GM19328 (cell line): Measurements from ENCODE around the gene VPS4B.
"Not testable (repeated sequence)": the region's sequence is repeated elsewhere in the genome, so short reads cannot be mapped to it uniquely, and the experiment has no call there.

Experiments
- ATAC-seq: cut with Tn5 transposase; IDR thresholded peaks from one replicate; pipeline ENCODE4 v1.9.1; 2021; ENCODE audit warnings: mild to moderate bottlenecking, moderate library complexity; ENCODE audit not compliant: unreplicated experiment

Gene VPS4B

GRCh38 chr18:63373161-63373560 lies 49.1 kb downstream of the VPS4B start:
- no peak for ATAC-seq

- ATAC-seq = no peak
Measured at GRCh38 chr18:63368611-63369010, 53.7 kb downstream of the VPS4B start.

- ATAC-seq = peak; percentile 86
Measured at GRCh38 chr18:63367053-63367953, 55.0 kb downstream of the VPS4B start, which contains the start of gene KDSR. Gene KDSR, minus strand, starts transcription at chr18:63367206. Its CDS starts 88 bp downstream, at chr18:63367118.

DNA sequence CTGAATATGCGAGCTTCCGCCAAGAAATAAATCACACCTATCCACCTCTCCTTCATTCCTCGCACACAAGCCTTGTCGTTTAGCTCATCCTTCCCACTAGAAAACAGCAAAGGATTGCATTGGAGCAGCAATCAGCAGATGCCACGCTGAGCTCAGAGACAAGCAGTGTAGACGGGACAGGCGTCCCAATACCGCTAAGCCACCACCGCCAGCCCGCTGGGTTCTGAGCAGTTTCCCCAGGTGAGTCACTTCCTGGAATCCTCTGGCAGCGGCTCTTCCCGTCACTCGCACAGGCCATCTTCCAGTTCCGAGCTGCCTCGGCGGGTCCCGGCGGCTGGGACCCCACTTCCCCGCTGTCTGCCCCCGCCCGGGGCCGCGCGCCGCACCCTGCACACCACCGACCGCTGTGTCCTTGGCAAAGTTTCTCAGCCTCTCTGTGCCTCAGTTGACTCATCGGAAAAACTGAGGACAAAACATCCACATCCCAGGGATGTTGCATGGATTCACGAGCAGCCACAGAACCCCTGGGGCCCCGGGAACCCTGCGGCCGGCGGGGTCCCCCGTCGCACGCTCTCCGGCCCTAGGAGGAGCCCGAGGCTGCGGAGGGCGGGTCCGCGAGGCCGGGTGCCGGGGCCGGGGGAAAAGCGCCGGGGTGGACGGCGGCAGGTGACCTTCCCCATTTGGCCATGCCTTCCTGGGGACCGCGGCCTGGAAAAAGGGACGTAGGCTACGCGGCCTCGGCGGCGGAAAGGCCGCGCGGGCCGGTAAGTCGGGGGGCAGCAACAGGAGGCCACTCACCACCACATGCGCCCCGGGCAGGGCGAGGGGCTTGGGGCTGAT lies 55.8 kb downstream of the VPS4B start:
- peak; percentile 27 for ATAC-seq

DNA sequence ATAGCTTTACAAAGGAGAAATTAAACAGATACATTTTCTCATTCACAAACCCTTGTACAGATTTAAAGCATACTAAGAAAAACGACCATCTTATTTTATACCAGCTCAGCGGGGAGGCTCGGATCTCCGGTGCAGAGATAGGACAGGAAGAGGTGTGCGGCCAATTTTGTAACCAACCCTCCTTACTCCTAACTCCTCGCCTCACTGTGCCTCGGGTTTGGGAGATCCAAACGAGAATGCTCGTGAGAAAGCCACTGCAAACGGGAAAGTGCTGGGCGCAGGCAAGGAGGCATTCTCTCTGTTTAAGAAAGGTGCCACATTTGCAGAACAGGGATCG lies 56.4 kb downstream of the VPS4B start:
- ATAC-seq = no peak

DNA sequence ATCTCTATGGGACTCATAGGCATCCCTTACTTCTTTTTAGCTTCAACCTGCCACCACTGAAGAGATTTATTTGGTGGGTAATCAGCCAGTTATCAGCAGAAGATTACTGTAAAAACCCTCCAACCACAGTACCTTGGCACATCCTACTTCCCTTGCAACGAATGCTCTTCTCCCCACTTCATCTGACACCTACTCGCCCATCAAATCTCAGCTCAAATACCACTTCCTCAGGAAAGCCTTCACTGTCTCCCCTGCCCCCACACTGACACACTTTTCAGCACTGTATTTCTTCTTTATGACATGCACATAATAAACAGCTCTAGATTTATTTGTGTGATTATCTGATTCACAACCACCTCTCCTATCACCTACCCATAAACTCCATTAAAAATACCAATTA lies 58.3 kb downstream of the VPS4B start:
- no peak for ATAC-seq

GRCh38 chr18:63363420-63363819 lies 58.9 kb downstream of the VPS4B start:
- not testable (repeated sequence) for ATAC-seq

GRCh38 chr18:63356272-63356896 lies 65.9 kb downstream of the VPS4B start:
- no peak for ATAC-seq

GRCh38 chr18:63350230-63350629 lies 72.0 kb downstream of the VPS4B start:
- no peak for ATAC-seq

- ATAC-seq = peak; percentile 78
Measured at GRCh38 chr18:63348508-63349136, 73.7 kb downstream of the VPS4B start.

GRCh38 chr18:63346480-63347183 lies 75.6 kb downstream of the VPS4B start:
- ATAC-seq = no peak

GRCh38 chr18:63346031-63346430 lies 76.2 kb downstream of the VPS4B start:
- no peak for ATAC-seq

- no peak for ATAC-seq
Measured at GRCh38 chr18:63344918-63345317, 77.4 kb downstream of the VPS4B start.

DNA sequence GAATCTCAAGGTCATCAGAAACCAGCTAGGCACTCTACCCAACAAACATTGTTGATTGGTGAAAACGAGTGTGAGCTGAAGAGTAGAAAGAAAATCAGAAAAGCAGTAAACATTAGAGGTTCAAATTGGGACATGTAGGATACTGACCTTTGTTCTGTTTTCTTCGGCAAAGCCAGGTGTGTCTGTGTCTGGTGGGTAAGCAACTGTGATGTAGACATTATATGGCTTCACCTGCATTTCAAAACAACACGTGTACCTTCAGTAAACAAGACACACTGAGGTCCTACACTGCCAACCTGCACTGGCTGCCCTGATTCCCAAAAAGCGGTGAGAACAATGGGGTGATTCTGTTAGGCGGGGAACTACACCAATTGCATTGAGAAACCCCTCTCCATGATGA lies 78.0 kb downstream of the VPS4B start:
- ATAC-seq = no peak

DNA sequence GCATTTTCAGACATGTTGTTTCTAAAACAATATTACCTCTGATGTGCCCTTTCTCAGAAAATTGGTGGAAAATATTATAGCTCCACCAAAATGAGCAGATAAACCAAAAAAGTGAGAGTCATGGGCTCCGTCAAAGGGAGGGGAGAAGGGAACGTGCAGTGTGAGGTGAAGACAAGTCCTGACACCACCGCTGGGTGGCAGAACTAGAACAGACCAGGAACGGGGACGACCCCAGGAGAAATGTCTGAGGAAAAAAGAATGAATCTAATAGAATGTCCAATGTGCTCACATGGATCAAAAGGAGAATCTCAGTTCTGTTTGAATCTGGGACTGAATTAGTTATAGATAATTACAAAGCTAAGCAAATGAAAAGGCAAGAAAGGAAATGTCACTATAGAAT lies 80.1 kb downstream of the VPS4B start:
- ATAC-seq = no peak

DNA sequence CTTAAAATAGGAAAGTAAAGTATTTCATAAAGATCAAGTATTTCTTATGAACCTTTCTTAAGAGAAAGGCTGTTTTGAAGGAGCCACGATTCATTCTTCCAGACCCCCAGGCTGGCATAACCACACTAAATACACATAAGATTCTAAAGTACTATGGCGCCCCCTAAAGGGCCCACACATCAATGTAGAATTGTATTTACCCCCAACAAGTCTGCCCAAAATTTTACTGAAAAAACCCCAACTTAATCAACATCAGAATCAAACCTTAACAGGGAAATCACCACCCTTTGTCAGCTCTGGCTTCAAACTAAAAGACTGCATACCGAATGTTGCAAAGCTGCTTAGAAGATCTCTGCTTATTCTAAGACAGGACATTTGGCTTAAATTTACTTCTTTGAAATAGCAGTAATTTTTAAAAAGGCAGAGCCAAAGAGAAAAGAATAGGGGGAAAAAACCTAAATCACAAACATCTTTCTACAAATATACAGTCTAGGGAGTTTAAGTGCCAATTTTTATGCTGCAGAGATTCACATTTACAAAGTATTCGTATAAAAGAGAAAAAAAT lies 82.3 kb downstream of the VPS4B start:
- ATAC-seq = no peak
